ENCODE results near the gene ACTC1. TPM values are rescaled to one million over a fixed set of nuclear protein-coding genes. Genes with fewer than 3 reads are reported as not detected.

The ACTC1 gene
- 2,277 TPM for polyA plus RNA-seq (2013, experiment 1 of 2)
- 2,014 TPM for polyA plus RNA-seq (2013, experiment 2 of 2)

GRCh38 chr15:34795267-34796081 lies at the start of gene ACTC1:
ACTC1 (minus strand) TSS chr15:34795549; CDS start chr15:34794808, 741 bp downstream.
- H3K9me3 ChIP-seq (ENCODE audit: control insufficient read depth, low read length), result no peaks in the 10 kb centered on the region
- H3K36me3 ChIP-seq (ENCODE audit: control insufficient read depth, insufficient read depth, low read length), result peaks cover 47% of the 10 kb centered on the region
- 7% methylated on average over 27 to 41 of the region's 44 CpGs for WGBS, 2 experiments (ENCODE audit: insufficient coverage in 2 of 2)
- peak within 1 kb of the TSS; percentile 84 for H3K27ac ChIP-seq (ENCODE audit: low read depth, low read length, severe bottlenecking)
- peaks cover 45% of the 10 kb centered on the region for H3K4me1 ChIP-seq (ENCODE audit: control insufficient read depth, insufficient read depth, low read length, poor library complexity, severe bottlenecking)
- H3K4me3 ChIP-seq (ENCODE audit: extremely low read depth, insufficient read depth, low read length, poor library complexity, severe bottlenecking), result peak within 1 kb of the TSS; percentile 76

- H3K27ac ChIP-seq (ENCODE audit: low read depth, low read length, severe bottlenecking), result no peak overlapping the region
- peaks cover 13% of the 10 kb centered on the region for H3K4me1 ChIP-seq (ENCODE audit: control insufficient read depth, insufficient read depth, low read length, poor library complexity, severe bottlenecking)
- no peaks in the 10 kb centered on the region for H3K36me3 ChIP-seq (ENCODE audit: control insufficient read depth, insufficient read depth, low read length)
- H3K9me3 ChIP-seq (ENCODE audit: control insufficient read depth, low read length), result no peaks in the 10 kb centered on the region
- H3K4me3 ChIP-seq (ENCODE audit: extremely low read depth, insufficient read depth, low read length, poor library complexity, severe bottlenecking), result no peak overlapping the region
Observed at GRCh38 chr15:34841262-34841725, 45.9 kb upstream of the ACTC1 start.

DNA sequence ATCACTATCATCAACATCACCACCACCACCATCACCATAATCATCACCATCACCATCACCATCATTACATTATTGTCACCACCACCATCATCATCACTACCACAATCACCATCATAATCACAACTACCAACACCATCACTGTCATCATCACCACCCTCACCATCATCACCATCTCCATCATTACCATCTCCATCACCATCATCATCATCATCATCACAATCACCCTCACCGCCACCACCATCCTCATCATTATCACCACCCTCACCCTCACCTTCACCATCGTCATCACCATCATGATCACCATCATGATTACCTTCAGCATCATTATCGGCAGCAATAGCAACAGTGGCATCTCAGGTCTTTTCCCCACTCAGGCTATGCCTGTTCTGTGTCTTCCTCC lies 42.9 kb upstream of the ACTC1 start:
- Histone ChIP-seq H3K4me1 (ENCODE audit: control insufficient read depth, insufficient read depth, low read length, poor library complexity, severe bottlenecking) (peaks cover 14% of the 10 kb centered on the region), H3K27ac (ENCODE audit: low read depth, low read length, severe bottlenecking) (no peak overlapping the region)
- WGBS, 2 experiments (ENCODE audit: insufficient coverage in 2 of 2), result 93 to 100% methylated on average over 3 of the region's 3 CpGs

DNA sequence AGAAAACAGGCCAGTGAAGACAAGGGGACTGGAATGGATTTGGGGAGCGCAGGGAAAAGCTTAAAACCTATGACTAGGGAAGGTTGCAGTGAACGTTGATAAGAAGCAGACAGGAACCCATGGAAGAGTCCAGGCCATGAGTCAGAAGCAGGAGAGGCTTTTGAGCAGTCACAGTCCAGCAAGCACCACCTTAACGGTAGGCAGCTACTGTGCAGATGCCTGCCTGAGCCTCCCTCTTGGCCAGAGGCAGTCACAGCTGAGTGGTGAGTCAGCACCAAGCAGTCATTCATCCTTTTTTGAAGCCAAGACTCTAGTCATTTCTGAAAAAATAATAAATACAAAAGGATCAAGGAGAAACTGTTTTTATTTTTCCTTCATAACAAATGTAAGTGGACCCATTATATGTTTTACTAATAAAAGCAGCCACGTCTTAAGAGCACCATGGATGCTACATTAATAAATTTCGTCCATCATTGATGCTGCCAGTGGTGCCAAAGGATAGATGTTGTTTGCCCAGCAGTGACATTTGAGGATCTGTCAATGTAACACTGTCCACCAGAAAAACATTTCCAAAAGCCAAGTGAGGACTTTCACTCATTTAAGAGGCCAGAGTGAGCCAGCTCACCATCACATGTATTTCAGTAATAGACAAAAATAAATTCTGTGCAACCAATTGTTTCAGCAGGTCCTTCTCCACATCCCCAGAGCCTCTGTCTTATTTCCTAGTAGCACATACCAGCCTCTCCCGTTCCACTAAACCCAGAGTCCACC lies 42.1 kb upstream of the ACTC1 start:
- Histone ChIP-seq H3K36me3 (ENCODE audit: control insufficient read depth, insufficient read depth, low read length) (no peaks in the 10 kb centered on the region), H3K4me3 (ENCODE audit: extremely low read depth, insufficient read depth, low read length, poor library complexity, severe bottlenecking) (no peak overlapping the region), H3K9me3 (ENCODE audit: control insufficient read depth, low read length) (peaks cover 8% of the 10 kb centered on the region), H3K27ac (ENCODE audit: low read depth, low read length, severe bottlenecking) (peak overlapping the region; percentile 78), H3K4me1 (ENCODE audit: control insufficient read depth, insufficient read depth, low read length, poor library complexity, severe bottlenecking) (peaks cover 14% of the 10 kb centered on the region)
- 68 to 81% methylated on average over 4 to 6 of the region's 6 CpGs for WGBS, 2 experiments (ENCODE audit: insufficient coverage in 2 of 2)

More for the DNA sequence above, 42.9 kb upstream of the ACTC1 start:
- H3K4me3 ChIP-seq (ENCODE audit: extremely low read depth, insufficient read depth, low read length, poor library complexity, severe bottlenecking), result no peak overlapping the region
- H3K9me3 ChIP-seq (ENCODE audit: control insufficient read depth, low read length), result peaks cover 8% of the 10 kb centered on the region
- H3K36me3 ChIP-seq (ENCODE audit: control insufficient read depth, insufficient read depth, low read length), result no peaks in the 10 kb centered on the region

DNA sequence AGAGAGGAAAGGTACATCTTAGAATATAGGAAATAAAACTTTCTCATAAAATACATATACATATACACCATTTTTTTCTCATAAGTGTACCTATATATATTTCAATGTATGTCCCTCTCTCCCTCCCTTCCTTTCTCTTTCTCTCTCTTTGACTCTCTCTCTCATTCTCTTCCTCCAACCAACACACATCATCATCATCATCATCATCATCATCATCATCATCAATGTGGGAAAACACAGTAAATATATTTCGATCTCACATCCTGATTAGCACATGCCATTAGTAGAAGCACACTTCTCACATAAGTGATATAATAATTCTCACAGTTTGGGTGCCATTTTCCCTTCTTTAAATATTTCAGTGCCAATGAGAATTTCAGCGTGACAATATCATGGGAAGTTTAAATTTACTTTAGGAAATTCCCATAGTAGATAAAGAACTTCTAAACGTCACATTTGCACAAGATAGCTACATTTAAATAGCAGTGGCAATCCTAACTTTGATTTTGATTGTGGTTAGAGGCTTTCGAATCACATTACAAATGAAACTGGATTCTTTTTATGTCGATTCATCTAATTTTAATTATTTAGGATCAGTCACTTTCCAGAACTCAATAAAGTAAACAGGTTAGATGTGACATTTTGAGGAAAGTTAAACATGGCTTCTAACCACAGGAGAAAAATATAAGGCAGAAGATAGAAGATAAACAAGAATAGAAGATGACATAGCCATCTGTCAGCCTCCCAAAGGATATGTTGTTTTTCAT lies 33.0 kb upstream of the ACTC1 start:
- Histone ChIP-seq H3K4me1 (ENCODE audit: control insufficient read depth, insufficient read depth, low read length, poor library complexity, severe bottlenecking) (no peaks in the 10 kb centered on the region), H3K4me3 (ENCODE audit: extremely low read depth, insufficient read depth, low read length, poor library complexity, severe bottlenecking) (no peak overlapping the region), H3K9me3 (ENCODE audit: control insufficient read depth, low read length) (no peaks in the 10 kb centered on the region), H3K36me3 (ENCODE audit: control insufficient read depth, insufficient read depth, low read length) (no peaks in the 10 kb centered on the region), H3K27ac (ENCODE audit: low read depth, low read length, severe bottlenecking) (no peak overlapping the region)
- 100% methylated on average over 1 of the region's 5 CpGs for WGBS, 2 experiments (ENCODE audit: insufficient coverage in 2 of 2)

GRCh38 chr15:34821831-34822230 lies 26.5 kb upstream of the ACTC1 start:
- 92 to 96% methylated on average over 3 of the region's 3 CpGs for WGBS, 2 experiments (ENCODE audit: insufficient coverage in 2 of 2)
- Histone ChIP-seq H3K4me1 (ENCODE audit: control insufficient read depth, insufficient read depth, low read length, poor library complexity, severe bottlenecking) (no peaks in the 10 kb centered on the region), H3K36me3 (ENCODE audit: control insufficient read depth, insufficient read depth, low read length) (no peaks in the 10 kb centered on the region), H3K9me3 (ENCODE audit: control insufficient read depth, low read length) (no peaks in the 10 kb centered on the region), H3K27ac (ENCODE audit: low read depth, low read length, severe bottlenecking) (no peak overlapping the region), H3K4me3 (ENCODE audit: extremely low read depth, insufficient read depth, low read length, poor library complexity, severe bottlenecking) (no peak overlapping the region)

DNA sequence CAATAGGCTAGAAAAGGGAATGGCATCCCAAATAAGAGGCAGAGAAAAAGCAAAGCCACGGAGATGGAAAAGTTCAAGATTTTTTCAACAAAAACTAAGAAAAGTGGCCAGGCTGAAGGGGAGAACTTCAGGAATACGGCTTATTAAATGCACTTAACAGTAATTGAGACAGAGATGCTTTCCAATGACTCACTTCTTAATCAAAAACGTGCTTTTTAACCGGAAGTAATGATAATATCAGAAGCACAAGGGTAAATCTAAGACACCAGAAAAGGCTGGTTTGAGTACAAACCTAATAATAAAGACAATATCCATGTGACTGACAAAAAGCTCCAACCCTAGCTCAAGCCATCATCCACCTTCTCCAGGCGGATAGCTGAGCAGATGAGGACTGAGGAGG lies 24.8 kb upstream of the ACTC1 start:
- H3K4me1 ChIP-seq (ENCODE audit: control insufficient read depth, insufficient read depth, low read length, poor library complexity, severe bottlenecking), result no peaks in the 10 kb centered on the region
- no peak overlapping the region for H3K4me3 ChIP-seq (ENCODE audit: extremely low read depth, insufficient read depth, low read length, poor library complexity, severe bottlenecking)
- WGBS, 2 experiments (ENCODE audit: insufficient coverage in 2 of 2), result 83 to 92% methylated on average over 2 of the region's 5 CpGs
- H3K27ac ChIP-seq (ENCODE audit: low read depth, low read length, severe bottlenecking), result no peak overlapping the region
- H3K9me3 ChIP-seq (ENCODE audit: control insufficient read depth, low read length), result no peaks in the 10 kb centered on the region
- H3K36me3 ChIP-seq (ENCODE audit: control insufficient read depth, insufficient read depth, low read length), result no peaks in the 10 kb centered on the region

- H3K4me3 ChIP-seq (ENCODE audit: extremely low read depth, insufficient read depth, low read length, poor library complexity, severe bottlenecking), result no peak overlapping the region
- H3K36me3 ChIP-seq (ENCODE audit: control insufficient read depth, insufficient read depth, low read length), result no peaks in the 10 kb centered on the region
- 100% methylated on average over 1 of the region's 1 CpG; no CpG with 5 or more reads in 1 of the 2 experiments for WGBS, 2 experiments (ENCODE audit: insufficient coverage in 2 of 2)
- no peak overlapping the region for H3K27ac ChIP-seq (ENCODE audit: low read depth, low read length, severe bottlenecking)
- H3K4me1 ChIP-seq (ENCODE audit: control insufficient read depth, insufficient read depth, low read length, poor library complexity, severe bottlenecking), result peaks cover 10% of the 10 kb centered on the region
- no peaks in the 10 kb centered on the region for H3K9me3 ChIP-seq (ENCODE audit: control insufficient read depth, low read length)
Observed at GRCh38 chr15:34818526-34818925, 23.2 kb upstream of the ACTC1 start.

DNA sequence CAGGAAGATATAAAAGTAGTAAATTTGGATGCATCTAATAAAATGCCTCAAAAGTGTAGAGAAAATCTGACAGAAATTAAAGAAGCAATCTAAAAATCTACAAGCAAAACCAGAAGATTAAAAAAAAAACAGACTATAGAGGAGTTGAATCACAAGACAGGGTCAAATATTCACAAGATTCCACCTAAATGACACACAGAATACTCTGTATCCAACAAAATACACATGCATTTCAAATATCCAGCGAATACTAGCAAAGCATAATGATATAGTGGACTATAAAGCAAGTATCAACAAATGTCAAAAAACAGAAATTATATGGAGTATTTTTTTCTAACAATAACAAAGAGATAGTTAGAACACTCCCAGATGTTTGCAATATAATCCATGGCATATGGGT lies 20.5 kb upstream of the ACTC1 start:
- no CpG with 5 or more reads among the region's 1 CpG for whole genome bisulfite sequencing, 2 experiments (ENCODE audit: insufficient coverage in 2 of 2)
- Histone ChIP-seq H3K9me3 (ENCODE audit: control insufficient read depth, low read length) (no peaks in the 10 kb centered on the region), H3K27ac (ENCODE audit: low read depth, low read length, severe bottlenecking) (no peak overlapping the region)

GRCh38 chr15:34813446-34814190 lies 18.3 kb upstream of the ACTC1 start:
- peaks cover 55% of the 10 kb centered on the region for H3K4me1 ChIP-seq (ENCODE audit: control insufficient read depth, insufficient read depth, low read length, poor library complexity, severe bottlenecking)
- H3K27ac ChIP-seq (ENCODE audit: low read depth, low read length, severe bottlenecking), result peak overlapping the region; percentile 95
- no peaks in the 10 kb centered on the region for H3K36me3 ChIP-seq (ENCODE audit: control insufficient read depth, insufficient read depth, low read length)
- H3K4me3 ChIP-seq (ENCODE audit: extremely low read depth, insufficient read depth, low read length, poor library complexity, severe bottlenecking), result no peak overlapping the region
- 62 to 72% methylated on average over 2 to 3 of the region's 3 CpGs for WGBS, 2 experiments (ENCODE audit: insufficient coverage in 2 of 2)
- H3K9me3 ChIP-seq (ENCODE audit: control insufficient read depth, low read length), result peaks cover 3% of the 10 kb centered on the region

More for the DNA sequence above, 20.5 kb upstream of the ACTC1 start:
- H3K4me1 ChIP-seq (ENCODE audit: control insufficient read depth, insufficient read depth, low read length, poor library complexity, severe bottlenecking), result peaks cover 35% of the 10 kb centered on the region
- no peaks in the 10 kb centered on the region for H3K36me3 ChIP-seq (ENCODE audit: control insufficient read depth, insufficient read depth, low read length)
- no peak overlapping the region for H3K4me3 ChIP-seq (ENCODE audit: extremely low read depth, insufficient read depth, low read length, poor library complexity, severe bottlenecking)

Measured in mesodermal cell (in vitro differentiated cells).